DND-41 (cell line): Measurements from ENCODE around the gene TMEM184B.

ENCODE experiments used
- ATAC-seq: fragments of 200-7000 bp; cut with Tn5 transposase; 3 replicates; pipeline ENCODE4 v1.9.1; 2021; ENCODE audit warnings: low read depth; ENCODE audit not compliant: insufficient read depth
- DNase-seq: peaks from one replicate; pipeline ENCODE4 v3.0.0-alpha.2; 2020
- H2AFZ ChIP-seq: 2 replicates; pipeline ENCODE4 v1.6.0; 2012; ENCODE audit warnings: low read depth, low read length
- H3K27ac ChIP-seq: 2 replicates; pipeline ENCODE4 v1.5.1; 2012; ENCODE audit warnings: low read length, inconsistent platforms
- H3K27me3 ChIP-seq: fragments of 200-600 bp; sonication (generic); 2 replicates; pipeline ENCODE4 v1.6.0; 2012; ENCODE audit warnings: low read length, mild to moderate bottlenecking, inconsistent platforms; ENCODE audit not compliant: insufficient read depth, poor library complexity
- H3K36me3 ChIP-seq: 2 replicates; pipeline ENCODE4 v1.5.1; 2012; ENCODE audit warnings: low read length, inconsistent platforms; ENCODE audit not compliant: insufficient read depth
- H3K4me1 ChIP-seq: 2 replicates; pipeline ENCODE4 v1.5.1; 2012; ENCODE audit warnings: mild to moderate bottlenecking, low read length; ENCODE audit not compliant: insufficient read depth
- H3K4me2 ChIP-seq: 2 replicates; pipeline ENCODE4 v1.6.0; 2012; ENCODE audit warnings: mild to moderate bottlenecking, moderate library complexity, low read length, inconsistent platforms; ENCODE audit not compliant: insufficient read depth
- H3K4me3 ChIP-seq, 2 experiments: fragments of 200-600 bp in 1 of 2; shearing (Covaris generic) in 1 of 2; 2 replicates each; pipeline ENCODE4 v1.5.1; 2012 to 2016; ENCODE audit warnings: inconsistent platforms in 2 of 2, low read length in 2 of 2, mild to moderate bottlenecking in 2 of 2, low read depth in 1 of 2, moderate library complexity in 1 of 2
- H3K79me2 ChIP-seq: 2 replicates; pipeline ENCODE4 v1.6.0; 2012; ENCODE audit warnings: low read length, inconsistent platforms; ENCODE audit not compliant: insufficient read depth
- H3K9ac ChIP-seq: 2 replicates; pipeline ENCODE4 v1.6.0; 2012; ENCODE audit warnings: low read depth, mild to moderate bottlenecking, inconsistent platforms, low read length, moderate library complexity
- H3K9me3 ChIP-seq: 2 replicates; pipeline ENCODE4 v1.5.1; 2012; ENCODE audit warnings: low read length, moderate library complexity, mild to moderate bottlenecking, inconsistent platforms; ENCODE audit not compliant: insufficient read depth, severe bottlenecking
- H4K20me1 ChIP-seq: 2 replicates; pipeline ENCODE4 v1.6.0; 2012; ENCODE audit warnings: low read length; ENCODE audit not compliant: insufficient read depth
- CTCF ChIP-seq: IDR thresholded peaks from 2 replicates; pipeline ENCODE4 v1.5.1; 2012; ENCODE audit warnings: borderline replicate concordance, low read length, moderate library complexity, mild to moderate bottlenecking; ENCODE audit not compliant: poor library complexity, severe bottlenecking; ENCODE audit errors: extremely low read depth
- EZH2 ChIP-seq: IDR thresholded peaks from 3 replicates; pipeline ENCODE4 v1.6.1; 2012; ENCODE audit warnings: borderline replicate concordance, low read depth, mild to moderate bottlenecking, moderate library complexity, low read length, inconsistent platforms; ENCODE audit not compliant: severe bottlenecking

The TMEM184B gene

GRCh38 chr22:38272373-38273134 lies at the start of gene TMEM184B:
TMEM184B (minus strand) TSS chr22:38273010; CDS start chr22:38247961, 25,049 bp downstream.
- peak within 1 kb of the TSS; percentile 70 to 92 for H3K4me3 ChIP-seq
- DNase-seq (peak; percentile 78), ATAC-seq (peak; percentile 95)
- H3K36me3 ChIP-seq, result no peaks in the 10 kb centered on the region; the same call in 1 of the 2 replicates
- H3K4me1 ChIP-seq, result peaks cover 24% of the 10 kb centered on the region
- no peak for TF ChIP-seq EZH2
- H3K79me2 ChIP-seq, result peaks cover 33% of the 10 kb centered on the region
- H3K4me2 ChIP-seq, result peak within 1 kb of the TSS; percentile 78
- H3K27ac ChIP-seq, result peak within 1 kb of the TSS; percentile 68
- H2AFZ ChIP-seq, result peak within 1 kb of the TSS; percentile 95
- peak within 1 kb of the TSS; percentile 87 for H3K9ac ChIP-seq
- no peaks in the 10 kb centered on the region for H3K27me3 ChIP-seq
- no peaks in the 10 kb centered on the region for H3K9me3 ChIP-seq
- H4K20me1 ChIP-seq, result peaks cover 32% of the 10 kb centered on the region

- Histone ChIP-seq H3K36me3 (no peaks in the 10 kb centered on the region), H3K4me3 (no peak overlapping the region), H2AFZ (no peak overlapping the region), H3K4me1 (peaks cover 15% of the 10 kb centered on the region), H3K4me2 (no peak overlapping the region), H3K9ac (no peak overlapping the region), H3K9me3 (no peaks in the 10 kb centered on the region), H3K79me2 (peaks cover 17% of the 10 kb centered on the region), H4K20me1 (peaks cover under 1% of the 10 kb centered on the region; the same call in 1 of the 2 replicates), H3K27me3 (no peaks in the 10 kb centered on the region), H3K27ac (no peak overlapping the region)
- ATAC-seq (no peak), DNase-seq (no peak)
- no peak for TF ChIP-seq EZH2
- no peak for TF ChIP-seq CTCF
Measured at GRCh38 chr22:38320605-38321402, 48.0 kb upstream of the TMEM184B start.

GRCh38 chr22:38318792-38319773 lies 46.3 kb upstream of the TMEM184B start:
- peaks cover 32% of the 10 kb centered on the region for H3K4me1 ChIP-seq
- peaks cover 34% of the 10 kb centered on the region for H3K79me2 ChIP-seq
- no peak overlapping the region for H2AFZ ChIP-seq
- DNase-seq (no peak), ATAC-seq (no peak)
- H3K4me2 ChIP-seq, result no peak overlapping the region
- no peak overlapping the region for H3K9ac ChIP-seq
- H3K9me3 ChIP-seq, result no peaks in the 10 kb centered on the region
- peaks cover 18% of the 10 kb centered on the region for H4K20me1 ChIP-seq
- no peak overlapping the region for H3K4me3 ChIP-seq
- H3K36me3 ChIP-seq, result peaks cover 10% of the 10 kb centered on the region
- TF ChIP-seq CTCF (no peak), EZH2 (no peak)
- H3K27ac ChIP-seq, result no peak overlapping the region
- H3K27me3 ChIP-seq, result no peaks in the 10 kb centered on the region
